Ramos (cell line): ENCODE results near the gene SPATA13.
"Not testable (repeated sequence)": the region's sequence is repeated elsewhere in the genome, so short reads cannot be mapped to it uniquely, and the experiment has no call there.

Experiments
- in situ Hi-C: fragments of 300-500 bp; cut with MboI; formaldehyde crosslinking; loops from one replicate; pipeline ENCODE4 v1.14.3; 2022; ENCODE audit warnings: low sequenced_read_pairs; ENCODE audit not compliant: unreplicated experiment

Gene SPATA13

GRCh38 chr13:24160458-24161009 is at the start of gene SPATA13:
SPATA13 (plus strand) TSS chr13:24160720; CDS start chr13:24222930, 62,210 bp downstream.
- in situ Hi-C loops: no loop called here

- in situ Hi-C loops: no loop called here
Observed at GRCh38 chr13:24112791-24113190, 47.7 kb upstream of the SPATA13 start.

- in situ Hi-C loops: no loop called here
Observed at GRCh38 chr13:24115671-24116070, 44.8 kb upstream of the SPATA13 start.

GRCh38 chr13:24116131-24116530 is 44.4 kb upstream of the SPATA13 start:
- in situ Hi-C loops: no loop called here

GRCh38 chr13:24118576-24118975 is 41.9 kb upstream of the SPATA13 start:
- in situ Hi-C loops: no loop called here

GRCh38 chr13:24119626-24120508 is 40.7 kb upstream of the SPATA13 start:
- in situ Hi-C loops: no loop called here

GRCh38 chr13:24122045-24122444 is 38.5 kb upstream of the SPATA13 start:
- in situ Hi-C loops: not testable (repeated sequence)

- in situ Hi-C loops: no loop called here
Observed at GRCh38 chr13:24122569-24122968, 38.0 kb upstream of the SPATA13 start.

GRCh38 chr13:24123761-24124160 is 36.8 kb upstream of the SPATA13 start:
- in situ Hi-C loops: no loop called here

- in situ Hi-C loops: no loop called here
Observed at GRCh38 chr13:24124789-24125476, 35.6 kb upstream of the SPATA13 start.

- in situ Hi-C loops: no loop called here
Observed at GRCh38 chr13:24127116-24127631, 33.3 kb upstream of the SPATA13 start.

- in situ Hi-C loops: no loop called here
Observed at GRCh38 chr13:24128112-24128511, 32.4 kb upstream of the SPATA13 start.

GRCh38 chr13:24128962-24129361 is 31.6 kb upstream of the SPATA13 start:
- in situ Hi-C loops: no loop called here

GRCh38 chr13:24129914-24130774 is 30.4 kb upstream of the SPATA13 start:
- in situ Hi-C loops: no loop called here

GRCh38 chr13:24131749-24132148 is 28.8 kb upstream of the SPATA13 start:
- in situ Hi-C loops: no loop called here

GRCh38 chr13:24133021-24133795 is 27.3 kb upstream of the SPATA13 start:
- in situ Hi-C loops: no loop called here

- in situ Hi-C loops: no loop called here
Observed at GRCh38 chr13:24134231-24134630, 26.3 kb upstream of the SPATA13 start.

GRCh38 chr13:24134757-24135156 is 25.8 kb upstream of the SPATA13 start:
- in situ Hi-C loops: no loop called here

- in situ Hi-C loops: no loop called here
Observed at GRCh38 chr13:24135674-24136300, 24.7 kb upstream of the SPATA13 start.
